HepG2 (cell line): ENCODE data around the gene USB1. TPM values are rescaled to one million over a fixed set of nuclear protein-coding genes. Genes with fewer than 3 reads are reported as not detected.
A peak's percentile ranks its signal among the peaks of the same experiment; 100 is the strongest.

Experiments used
- AHR ChIP-seq: IDR thresholded peaks from 2 replicates; pipeline ENCODE4 v1.6.1; 2018; ENCODE audit warnings: missing genetic modification reagents, missing compliant biosample characterization
- KDM5B ChIP-seq: sonication (generic); formaldehyde crosslinking; IDR thresholded peaks from 2 replicates; pipeline ENCODE4 v1.4.0; 2020; ENCODE audit warnings: missing genetic modification reagents, mild to moderate bottlenecking, borderline replicate concordance
- MAF1 ChIP-seq: sonication (generic); formaldehyde crosslinking; IDR thresholded peaks from 2 replicates; pipeline ENCODE4 v1.5.0; 2020; ENCODE audit warnings: missing genetic modification reagents, borderline replicate concordance
- MAFK ChIP-seq, 2 experiments: IDR thresholded peaks in 1 of 2; conservative IDR thresholded peaks in 1 of 2; 2 replicates each; pipeline ENCODE4 v1.6.1; 2011; ENCODE audit warnings: improper control_type of control experiment in 2 of 2, low read length in 2 of 2
- MIER3 ChIP-seq: IDR thresholded peaks from 2 replicates; pipeline ENCODE4 v1.6.1; 2016; ENCODE audit warnings: missing compliant biosample characterization, borderline replicate concordance
- NCOA2 ChIP-seq: sonication (generic); formaldehyde crosslinking; IDR thresholded peaks from 2 replicates; pipeline ENCODE4 v1.8.0; 2022; ENCODE audit warnings: inconsistent platforms
- NFE2 ChIP-seq: sonication (generic); formaldehyde crosslinking; IDR thresholded peaks from 2 replicates; pipeline ENCODE4 v1.4.0; 2020; ENCODE audit warnings: missing genetic modification reagents
- RBM39 ChIP-seq: fragments of 200-400 bp; formaldehyde crosslinking; IDR thresholded peaks from one replicate; pipeline ENCODE4 v1.6.1; 2018; ENCODE audit warnings: antibody characterized with exemption, mild to moderate bottlenecking, low read depth, low read length; ENCODE audit not compliant: poor library complexity, severe bottlenecking
- SP140L ChIP-seq: sonication (generic); formaldehyde crosslinking; IDR thresholded peaks from 2 replicates; pipeline ENCODE4 v1.4.0; 2020; ENCODE audit warnings: missing genetic modification reagents, borderline replicate concordance
- TEAD2 ChIP-seq: sonication (generic); formaldehyde crosslinking; IDR thresholded peaks from 2 replicates; pipeline ENCODE4 v1.9.0; 2021; ENCODE audit warnings: missing genetic modification reagents
- XBP1 ChIP-seq: sonication (generic); formaldehyde crosslinking; IDR thresholded peaks from 2 replicates; pipeline ENCODE4 v1.5.0; 2020; ENCODE audit warnings: missing genetic modification reagents
- ZFP62 ChIP-seq: sonication (generic); formaldehyde crosslinking; IDR thresholded peaks from 2 replicates; pipeline ENCODE4 v1.4.0; 2020; ENCODE audit warnings: missing genetic modification reagents
- ZNF275 ChIP-seq: sonication (generic); formaldehyde crosslinking; IDR thresholded peaks from 2 replicates; pipeline ENCODE4 v1.8.0; 2022; ENCODE audit warnings: missing genetic modification reagents, mild to moderate bottlenecking, inconsistent platforms, borderline replicate concordance
- ZNF674 ChIP-seq: sonication (generic); formaldehyde crosslinking; IDR thresholded peaks from 2 replicates; pipeline ENCODE4 v1.5.0; 2020; ENCODE audit warnings: low read depth, mild to moderate bottlenecking, missing genetic modification reagents
- ZNF687 ChIP-seq: sonication (generic); formaldehyde crosslinking; IDR thresholded peaks from 2 replicates; pipeline ENCODE4 v1.5.1; 2020; ENCODE audit warnings: mild to moderate bottlenecking, missing genetic modification reagents, moderate library complexity
- ZNF703 ChIP-seq: sonication (generic); formaldehyde crosslinking; IDR thresholded peaks from 2 replicates; pipeline ENCODE4 v1.5.1; 2020; ENCODE audit warnings: missing genetic modification reagents, mild to moderate bottlenecking, moderate library complexity, borderline replicate concordance
- ZNF704 ChIP-seq: sonication (generic); formaldehyde crosslinking; IDR thresholded peaks from 2 replicates; pipeline ENCODE4 v1.8.1; 2023; ENCODE audit warnings: mild to moderate bottlenecking, inconsistent platforms, moderate library complexity, missing genetic modification reagents, borderline replicate concordance
- ZNF710 ChIP-seq: sonication (generic); formaldehyde crosslinking; IDR thresholded peaks from 2 replicates; pipeline ENCODE4 v1.5.0; 2020; ENCODE audit warnings: mild to moderate bottlenecking, missing genetic modification reagents, borderline replicate concordance
- ZNF781 ChIP-seq: sonication (generic); formaldehyde crosslinking; IDR thresholded peaks from 2 replicates; pipeline ENCODE4 v1.5.1; 2020; ENCODE audit warnings: borderline replicate concordance, mild to moderate bottlenecking, missing genetic modification reagents; ENCODE audit errors: not compliant biosample characterization
- polyA plus RNA-seq, 8 experiments: library from polyadenylated mRNA; depleted of rRNA in 3 of 8; stranded (reverse) in 7 of 8; unstranded in 1 of 8; fragments of >200 nt; fragmentation: Illumina TruSeq in 4 of 8; extraction: Trizol in 4 of 8; gene quantifications; 2 replicates each; pipeline versions ENCODE4 v1.2.1 to v1.2.3, GENCODE V29; 2011 to 2016; ENCODE audit warnings: low read depth in 4 of 8, missing spikeins in 1 of 8, mixed read lengths in 1 of 8; ENCODE audit not compliant: insufficient read depth in 1 of 8
- total RNA-seq, 5 experiments: library from RNA; depleted of rRNA; stranded (reverse); fragments of >200 nt; fragmentation: Illumina TruSeq; extraction: Trizol; gene quantifications; 2 replicates each; pipeline ENCODE4 v1.2.3, GENCODE V29; 2016; ENCODE audit warnings: low read depth in 1 of 5

The USB1 gene
- total and polyA plus RNA-seq, 2 of the 13 experiments (the other 11 are each of a cell fraction or from before 2014, with no cell fraction given): 16.7 to 65.4 TPM

GRCh38 chr16:58024486-58025350 is 23.5 kb downstream of the USB1 start (continued):
- no peak; the same call in 1 of the 2 replicates for TF ChIP-seq ZNF275 (CRISPR knock-in tag)
- peak; percentile 58; the same call in 1 of the 2 replicates for TF ChIP-seq MAF1 (CRISPR knock-in tag)
- TF ChIP-seq RBM39: peak; percentile 82
- peak; percentile 72; the same call in 1 of the 2 replicates for TF ChIP-seq MIER3 (CRISPR knock-in tag)
- TF ChIP-seq NCOA2 (CRISPR knock-in tag): peak; percentile 75; the same call in 1 of the 2 replicates
- no peak for TF ChIP-seq MAFK (conservative IDR thresholded peaks at IDR 0.05 in 1 of 2, IDR thresholded peaks at IDR 0.05 in 1 of 2; ENCODE audit: low read length in 2 of 2)
- no peak for TF ChIP-seq XBP1
- no peak for TF ChIP-seq ZNF674 (CRISPR knock-in tag)
- no peak for TF ChIP-seq ZFP62
- TF ChIP-seq TEAD2 (CRISPR knock-in tag): no peak
- no peak for TF ChIP-seq NFE2 (CRISPR knock-in tag)
- TF ChIP-seq AHR (CRISPR knock-in tag): peak; percentile 55; the same call in 1 of the 2 replicates
- TF ChIP-seq ZNF781 (CRISPR knock-in tag): no peak
- TF ChIP-seq SP140L (CRISPR knock-in tag): no peak
- no peak; the same call in 1 of the 2 replicates for TF ChIP-seq KDM5B
- 0 out of 2 replicates have a peak, but pooled peaks have one; percentile 5 for TF ChIP-seq ZNF703
- peak; percentile 24; the same call in 1 of the 2 replicates for TF ChIP-seq ZNF704 (CRISPR knock-in tag)
- TF ChIP-seq ZNF710: peak; percentile 81; the same call in 1 of the 2 replicates
- peak; percentile 98 for TF ChIP-seq ZNF687
